Activated T-helper 17 cell treated with anti-CD3 and anti-CD28 coated beads, Interleukin-2, amount 50 U/mL, for 72 hours (primary cell): Measurements from ENCODE around the gene GRID2. TPM values are rescaled to one million over a fixed set of nuclear protein-coding genes. Genes with fewer than 3 reads are reported as not detected.
"Not testable (repeated sequence)": the region's sequence is repeated elsewhere in the genome, so short reads cannot be mapped to it uniquely, and the experiment has no call there.

ENCODE experiments used
- ATAC-seq: fragments of 150-1000 bp; cut with Tn5 transposase; replicated peaks from 2 replicates; pipeline ENCODE4 v1.10.0; 2021; ENCODE audit warnings: mild to moderate bottlenecking, moderate library complexity
- H3K27ac Mint-ChIP-seq: one replicate; pipeline ENCODE4 v1.8.0; 2022; ENCODE audit warnings: mixed read lengths
- H3K27me3 Mint-ChIP-seq: one replicate; pipeline ENCODE4 v1.8.0; 2022; ENCODE audit warnings: mixed read lengths
- H3K36me3 Mint-ChIP-seq: one replicate; pipeline ENCODE4 v1.8.0; 2022; ENCODE audit warnings: low read depth, mild to moderate bottlenecking, mixed read lengths
- H3K4me1 Mint-ChIP-seq: one replicate; pipeline ENCODE4 v1.8.0; 2022; ENCODE audit warnings: mixed read lengths
- H3K4me3 Mint-ChIP-seq: one replicate; pipeline ENCODE4 v1.8.0; 2022; ENCODE audit warnings: mild to moderate bottlenecking, mixed read lengths
- H3K9me3 Mint-ChIP-seq: one replicate; pipeline ENCODE4 v1.8.0; 2022; ENCODE audit warnings: mixed read lengths
- total RNA-seq, 2 donors: library from RNA; stranded (reverse); gene quantifications; one replicate each; pipeline ENCODE4 v1.2.3, GENCODE V29; 2022

GRID2 gene
- total RNA-seq, 2 donors from 2014 or later, result not detected

- Mint-ChIP-seq H3K27me3 (no peaks in the 10 kb centered on the region), H3K36me3 (no peaks in the 10 kb centered on the region), H3K27ac (no peak overlapping the region), H3K4me1 (no peaks in the 10 kb centered on the region), H3K9me3 (peaks cover 20% of the 10 kb centered on the region), H3K4me3 (no peak overlapping the region)
- no peak for ATAC-seq
These were observed 918.0 kb downstream of the GRID2 start for GRCh38 chr4:93221771-93222170.

- H3K9me3 Mint-ChIP-seq, result peaks cover 20% of the 10 kb centered on the region
- H3K27ac Mint-ChIP-seq, result no peak overlapping the region
- no peaks in the 10 kb centered on the region for H3K4me1 Mint-ChIP-seq
- ATAC-seq, result no peak
- H3K4me3 Mint-ChIP-seq, result no peak overlapping the region
- H3K27me3 Mint-ChIP-seq, result no peaks in the 10 kb centered on the region
- no peaks in the 10 kb centered on the region for H3K36me3 Mint-ChIP-seq
These were observed 924.3 kb downstream of the GRID2 start for GRCh38 chr4:93228021-93228420.

DNA sequence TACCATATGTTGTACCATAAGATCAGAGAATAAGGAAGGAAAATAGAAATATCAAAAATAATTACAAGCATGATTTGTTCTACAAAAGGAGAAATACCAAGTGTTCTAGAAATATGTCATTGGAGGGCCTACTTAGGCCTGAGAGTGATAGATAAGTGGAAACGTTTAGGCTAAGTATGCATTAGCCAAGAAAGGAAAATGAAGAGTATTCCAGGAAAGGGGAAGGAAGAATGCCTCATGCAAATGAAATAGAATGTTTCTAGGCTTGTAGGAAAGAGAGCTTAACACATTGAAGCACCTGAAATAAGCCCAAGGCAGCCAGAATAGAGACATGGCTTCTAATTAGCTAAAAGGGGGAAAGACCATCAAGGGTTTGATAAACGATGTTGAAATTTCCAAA, 929.1 kb downstream of the GRID2 start:
- Mint-ChIP-seq H3K4me3 (no peak overlapping the region), H3K27ac (no peak overlapping the region), H3K27me3 (no peaks in the 10 kb centered on the region), H3K9me3 (peaks cover 19% of the 10 kb centered on the region), H3K4me1 (no peaks in the 10 kb centered on the region), H3K36me3 (no peaks in the 10 kb centered on the region)
- no peak for ATAC-seq

DNA sequence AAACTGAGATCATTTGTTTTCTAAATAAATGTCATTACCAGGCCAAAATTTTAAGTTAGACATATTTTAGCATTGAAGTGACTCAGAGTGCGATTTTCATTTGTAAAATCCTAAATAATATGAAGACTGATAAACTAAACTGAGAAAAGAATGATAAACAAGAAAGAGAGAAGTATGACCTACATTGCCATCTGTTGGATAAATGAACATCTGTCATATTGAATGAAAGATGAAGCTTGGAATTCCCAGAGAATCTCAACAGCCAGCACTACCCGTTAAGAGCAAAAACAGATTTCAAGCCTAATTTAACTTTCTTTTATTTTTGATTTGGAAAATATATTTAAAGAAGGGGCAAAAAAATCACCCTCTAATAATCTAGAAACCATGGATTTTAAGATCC, 933.8 kb downstream of the GRID2 start:
- ATAC-seq, result no peak
- Mint-ChIP-seq H3K27me3 (no peaks in the 10 kb centered on the region), H3K9me3 (peaks cover 20% of the 10 kb centered on the region), H3K4me1 (no peaks in the 10 kb centered on the region), H3K4me3 (no peak overlapping the region), H3K36me3 (no peaks in the 10 kb centered on the region), H3K27ac (no peak overlapping the region)

- Mint-ChIP-seq H3K36me3 (no peaks in the 10 kb centered on the region), H3K27me3 (no peaks in the 10 kb centered on the region), H3K4me1 (no peaks in the 10 kb centered on the region), H3K4me3 (no peak overlapping the region), H3K9me3 (peaks cover 8% of the 10 kb centered on the region), H3K27ac (no peak overlapping the region)
- ATAC-seq, result no peak
These were observed 939.5 kb downstream of the GRID2 start for GRCh38 chr4:93243262-93243661.

GRCh38 chr4:93261207-93261606, 957.4 kb downstream of the GRID2 start:
- no peak for ATAC-seq
- Mint-ChIP-seq H3K27ac (no peak overlapping the region), H3K9me3 (no peaks in the 10 kb centered on the region), H3K36me3 (no peaks in the 10 kb centered on the region), H3K4me3 (no peak overlapping the region), H3K4me1 (no peaks in the 10 kb centered on the region), H3K27me3 (no peaks in the 10 kb centered on the region)

- ATAC-seq, result no peak
- no peaks in the 10 kb centered on the region for H3K27me3 Mint-ChIP-seq
These were observed 959.4 kb downstream of the GRID2 start for GRCh38 chr4:93263166-93263565.

GRCh38 chr4:93267747-93268146, 964.0 kb downstream of the GRID2 start:
- Mint-ChIP-seq H3K27ac (no peak overlapping the region), H3K4me1 (no peaks in the 10 kb centered on the region), H3K27me3 (no peaks in the 10 kb centered on the region), H3K36me3 (no peaks in the 10 kb centered on the region), H3K4me3 (no peak overlapping the region), H3K9me3 (peaks cover 7% of the 10 kb centered on the region)
- no peak for ATAC-seq

More at GRCh38 chr4:93263166-93263565, 959.4 kb downstream of the GRID2 start:
- H3K4me3 Mint-ChIP-seq, result no peak overlapping the region
- no peak overlapping the region for H3K27ac Mint-ChIP-seq
- H3K9me3 Mint-ChIP-seq, result peaks cover 3% of the 10 kb centered on the region
- H3K36me3 Mint-ChIP-seq, result no peaks in the 10 kb centered on the region
- no peaks in the 10 kb centered on the region for H3K4me1 Mint-ChIP-seq

DNA sequence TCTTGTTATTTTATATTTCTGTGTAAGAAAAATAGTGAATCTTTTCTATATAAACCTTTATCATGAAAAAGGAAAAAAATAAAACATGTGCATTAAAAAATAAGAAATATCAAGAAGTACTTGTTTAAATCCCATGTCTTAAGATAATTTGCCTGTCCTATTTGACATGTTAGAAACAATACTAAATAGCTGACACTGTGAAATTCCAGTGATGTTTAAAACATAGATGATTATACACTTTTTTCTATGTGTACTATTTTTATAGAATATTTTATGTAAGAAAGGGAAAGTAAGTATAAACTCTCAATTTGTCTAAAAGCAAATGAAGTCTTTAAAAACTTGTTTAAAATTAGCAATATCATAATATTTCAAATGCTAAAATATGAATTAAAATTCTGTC, 981.6 kb downstream of the GRID2 start:
- H3K4me1 Mint-ChIP-seq, result no peaks in the 10 kb centered on the region
- H3K27ac Mint-ChIP-seq, result no peak overlapping the region
- no peaks in the 10 kb centered on the region for H3K27me3 Mint-ChIP-seq
- H3K9me3 Mint-ChIP-seq, result peaks cover 3% of the 10 kb centered on the region
- no peak for ATAC-seq
- H3K36me3 Mint-ChIP-seq, result no peaks in the 10 kb centered on the region
- no peak overlapping the region for H3K4me3 Mint-ChIP-seq

GRCh38 chr4:93289241-93289640, 985.5 kb downstream of the GRID2 start:
- no peaks in the 10 kb centered on the region for H3K36me3 Mint-ChIP-seq
- H3K27me3 Mint-ChIP-seq, result no peaks in the 10 kb centered on the region

DNA sequence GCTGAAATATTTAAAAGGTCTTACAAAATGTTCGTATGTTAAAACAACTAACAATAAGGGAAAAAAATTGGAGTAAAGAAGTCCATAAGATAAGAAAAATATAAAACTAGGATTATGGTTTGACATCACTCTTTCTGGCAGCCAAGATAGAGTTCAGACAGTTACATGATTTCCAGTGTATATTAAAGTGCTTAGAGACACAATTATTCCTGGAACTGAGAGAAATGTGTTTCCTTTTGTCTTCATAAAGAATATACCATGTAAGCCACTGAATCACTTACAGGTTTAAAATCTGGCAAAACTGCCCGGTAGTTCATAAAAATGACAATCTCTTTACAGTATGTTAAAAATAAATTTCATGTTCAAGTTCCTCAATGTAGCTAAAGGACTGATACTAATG, 986.1 kb downstream of the GRID2 start:
- H3K36me3 Mint-ChIP-seq, result no peaks in the 10 kb centered on the region
- no peak overlapping the region for H3K4me3 Mint-ChIP-seq
- peaks cover 7% of the 10 kb centered on the region for H3K9me3 Mint-ChIP-seq
- no peak for ATAC-seq
- no peaks in the 10 kb centered on the region for H3K4me1 Mint-ChIP-seq
- no peak overlapping the region for H3K27ac Mint-ChIP-seq
- no peaks in the 10 kb centered on the region for H3K27me3 Mint-ChIP-seq

More at GRCh38 chr4:93289241-93289640, 985.5 kb downstream of the GRID2 start:
- ATAC-seq, result no peak
- Mint-ChIP-seq H3K4me1 (no peaks in the 10 kb centered on the region), H3K27ac (no peak overlapping the region), H3K4me3 (no peak overlapping the region), H3K9me3 (peaks cover 7% of the 10 kb centered on the region)

DNA sequence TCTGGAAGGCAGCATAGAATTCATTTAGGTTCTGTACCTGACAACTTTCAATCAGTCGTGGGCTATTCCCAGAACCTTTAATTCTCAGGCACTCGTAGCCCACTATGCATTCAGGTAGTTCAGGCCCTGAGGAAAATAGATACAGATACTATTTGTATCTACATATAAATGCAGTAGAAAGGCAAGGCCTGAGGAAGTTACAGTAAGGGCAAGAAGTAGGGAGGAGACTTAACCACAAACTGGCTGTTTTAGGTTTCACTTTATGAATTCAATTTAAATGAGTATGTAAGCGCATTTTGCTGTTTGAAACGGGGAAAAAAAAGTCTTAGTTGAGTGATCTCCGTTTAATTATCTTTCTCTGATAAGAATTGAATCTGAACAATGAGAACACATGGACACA, 995.4 kb downstream of the GRID2 start:
- no peak for ATAC-seq
- Mint-ChIP-seq H3K4me1 (no peaks in the 10 kb centered on the region), H3K4me3 (no peak overlapping the region), H3K27me3 (no peaks in the 10 kb centered on the region), H3K9me3 (peaks cover 4% of the 10 kb centered on the region), H3K36me3 (no peaks in the 10 kb centered on the region), H3K27ac (no peak overlapping the region)

- H3K4me3 Mint-ChIP-seq, H3K9me3 Mint-ChIP-seq, H3K27me3 Mint-ChIP-seq, H3K27ac Mint-ChIP-seq, H3K36me3 Mint-ChIP-seq, ATAC-seq, H3K4me1 Mint-ChIP-seq: not testable (repeated sequence)
These were observed 997.2 kb downstream of the GRID2 start for GRCh38 chr4:93300780-93301555.

- Mint-ChIP-seq H3K9me3 (peaks cover 5% of the 10 kb centered on the region), H3K27me3 (no peaks in the 10 kb centered on the region)
These were observed 998.5 kb downstream of the GRID2 start for GRCh38 chr4:93302310-93302709.

DNA sequence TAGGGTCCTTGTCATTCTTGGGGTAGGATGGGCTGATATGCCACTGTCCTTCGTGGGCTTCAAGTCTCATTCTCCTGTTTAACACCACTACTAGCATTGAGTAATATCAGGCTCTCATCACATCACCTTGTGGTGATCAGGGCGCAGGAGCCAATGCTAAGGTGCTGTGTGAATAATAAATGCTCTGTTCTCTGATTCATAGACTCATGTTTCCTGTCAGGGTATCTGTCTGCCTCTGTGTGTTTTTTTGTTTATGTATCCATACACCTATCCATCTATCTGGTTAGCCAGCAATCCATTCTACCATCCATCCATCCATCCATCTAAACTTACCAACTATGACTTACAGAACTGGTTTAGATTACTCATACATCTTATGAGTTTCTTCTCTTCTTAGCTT, 999.7 kb downstream of the GRID2 start:
- Mint-ChIP-seq H3K36me3 (no peaks in the 10 kb centered on the region), H3K27ac (no peak overlapping the region), H3K4me1 (no peaks in the 10 kb centered on the region), H3K27me3 (no peaks in the 10 kb centered on the region), H3K4me3 (no peak overlapping the region), H3K9me3 (peaks cover 5% of the 10 kb centered on the region)
- ATAC-seq, result no peak

More at GRCh38 chr4:93302310-93302709, 998.5 kb downstream of the GRID2 start:
- Mint-ChIP-seq H3K4me1 (no peaks in the 10 kb centered on the region), H3K36me3 (no peaks in the 10 kb centered on the region), H3K27ac (no peak overlapping the region), H3K4me3 (no peak overlapping the region)
- ATAC-seq, result no peak
